ENCODE measurements around the gene PID1. TPM values are rescaled to one million over a fixed set of nuclear protein-coding genes. Genes with fewer than 3 reads are reported as not detected.

Gene PID1
- total RNA-seq, 1 donor from 2014 or later: not detected

DNA sequence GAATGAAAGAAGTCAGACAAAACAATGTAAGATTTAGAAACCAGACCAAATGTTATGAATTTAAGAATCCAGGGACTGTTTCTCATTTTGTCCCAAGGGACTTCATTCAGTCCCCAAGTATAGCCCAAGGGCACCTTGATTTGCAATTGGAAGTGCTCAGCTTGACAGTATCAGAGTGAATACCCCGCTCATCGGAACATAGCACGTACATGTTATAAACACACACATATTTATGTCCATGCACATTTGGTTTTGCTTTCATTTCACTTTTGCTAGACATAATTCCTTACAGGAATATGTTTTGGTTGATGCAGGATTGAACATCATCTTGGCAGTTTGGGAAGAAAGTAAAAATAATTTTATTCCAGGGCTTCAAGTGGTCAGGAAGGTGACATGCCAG lies 100.2 kb downstream of the PID1 start:
- no peak overlapping the region for H3K27ac Mint-ChIP-seq
- intact Hi-C loops (cut with micrococcal nuclease): no loop called here
- no peaks in the 10 kb centered on the region for H3K9me3 Mint-ChIP-seq
- H3K4me3 Mint-ChIP-seq (ENCODE audit: low read depth): no peak overlapping the region
- H3K36me3 Mint-ChIP-seq (ENCODE audit: low read depth): no peaks in the 10 kb centered on the region
- H3K27me3 Mint-ChIP-seq (ENCODE audit: low read depth): no peaks in the 10 kb centered on the region
- DNase-seq (ENCODE audit: low spot score): no peak
- no peaks in the 10 kb centered on the region for H3K4me1 Mint-ChIP-seq (ENCODE audit: low read depth)

- Mint-ChIP-seq H3K36me3 (ENCODE audit: low read depth) (no peaks in the 10 kb centered on the region), H3K4me1 (ENCODE audit: low read depth) (no peaks in the 10 kb centered on the region), H3K9me3 (no peaks in the 10 kb centered on the region), H3K4me3 (ENCODE audit: low read depth) (no peak overlapping the region), H3K27me3 (ENCODE audit: low read depth) (no peaks in the 10 kb centered on the region), H3K27ac (no peak overlapping the region)
- no peak for DNase-seq (ENCODE audit: low spot score)
- intact Hi-C loops (cut with micrococcal nuclease): no loop called here
These were observed 100.9 kb downstream of the PID1 start for GRCh38 chr2:229170171-229170570.

- no peaks in the 10 kb centered on the region for H3K9me3 Mint-ChIP-seq
- no peaks in the 10 kb centered on the region for H3K36me3 Mint-ChIP-seq (ENCODE audit: low read depth)
- H3K27me3 Mint-ChIP-seq (ENCODE audit: low read depth): no peaks in the 10 kb centered on the region
These were observed 101.3 kb downstream of the PID1 start for GRCh38 chr2:229169751-229170150.

DNA sequence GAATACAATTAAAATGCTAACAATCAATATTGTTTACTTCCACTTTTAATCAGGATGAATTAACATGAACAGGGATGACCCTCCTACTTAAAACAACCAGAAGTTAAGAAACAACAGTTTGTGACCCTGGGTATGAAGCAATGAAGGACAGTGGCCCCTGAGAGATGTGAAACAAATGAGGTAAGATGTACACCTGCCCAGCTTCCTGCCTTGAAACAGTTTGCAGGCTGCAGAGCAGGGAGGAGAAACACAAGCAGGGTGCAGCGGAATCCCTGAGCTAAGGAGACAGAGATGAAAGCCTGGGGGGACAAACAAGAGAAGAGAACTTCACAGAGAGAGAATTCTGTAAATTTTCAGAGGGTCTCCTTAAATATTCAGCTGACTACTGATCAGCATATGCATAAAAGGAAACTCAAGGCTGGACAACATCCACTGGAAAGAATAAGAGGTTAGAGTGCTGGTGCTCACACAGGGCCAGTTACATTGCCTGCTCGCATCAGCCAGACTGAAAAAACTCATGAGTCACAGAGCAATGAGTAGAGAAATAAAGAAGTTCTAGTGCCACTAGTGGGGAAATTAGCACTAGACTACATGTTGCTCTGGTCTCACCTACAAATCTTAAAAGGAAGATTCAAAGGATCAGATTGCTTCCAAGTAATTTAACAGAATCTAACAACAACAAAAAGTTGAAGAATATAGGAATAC lies 106.4 kb downstream of the PID1 start:
- H3K27me3 Mint-ChIP-seq (ENCODE audit: low read depth): no peaks in the 10 kb centered on the region
- H3K4me3 Mint-ChIP-seq (ENCODE audit: low read depth): no peak overlapping the region
- H3K27ac Mint-ChIP-seq: no peak overlapping the region
- no peak for DNase-seq (ENCODE audit: low spot score)
- H3K4me1 Mint-ChIP-seq (ENCODE audit: low read depth): no peaks in the 10 kb centered on the region
- no peaks in the 10 kb centered on the region for H3K36me3 Mint-ChIP-seq (ENCODE audit: low read depth)
- intact Hi-C loops (cut with micrococcal nuclease): no loop called here
- no peaks in the 10 kb centered on the region for H3K9me3 Mint-ChIP-seq

More at GRCh38 chr2:229169751-229170150, 101.3 kb downstream of the PID1 start:
- Mint-ChIP-seq H3K4me3 (ENCODE audit: low read depth) (no peak overlapping the region), H3K27ac (no peak overlapping the region), H3K4me1 (ENCODE audit: low read depth) (no peaks in the 10 kb centered on the region)
- no peak for DNase-seq (ENCODE audit: low spot score)
- intact Hi-C loops (cut with micrococcal nuclease): no loop called here

GRCh38 chr2:229163893-229164292 lies 107.2 kb downstream of the PID1 start:
- Mint-ChIP-seq H3K4me3 (ENCODE audit: low read depth) (no peak overlapping the region), H3K9me3 (no peaks in the 10 kb centered on the region), H3K4me1 (ENCODE audit: low read depth) (no peaks in the 10 kb centered on the region), H3K27me3 (ENCODE audit: low read depth) (no peaks in the 10 kb centered on the region), H3K36me3 (ENCODE audit: low read depth) (no peaks in the 10 kb centered on the region), H3K27ac (no peak overlapping the region)
- no peak for DNase-seq (ENCODE audit: low spot score)
- intact Hi-C loops (cut with micrococcal nuclease): no loop called here

- no peak for DNase-seq (ENCODE audit: low spot score)
- Mint-ChIP-seq H3K27ac (no peak overlapping the region), H3K27me3 (ENCODE audit: low read depth) (no peaks in the 10 kb centered on the region), H3K4me1 (ENCODE audit: low read depth) (no peaks in the 10 kb centered on the region), H3K36me3 (ENCODE audit: low read depth) (no peaks in the 10 kb centered on the region), H3K9me3 (no peaks in the 10 kb centered on the region), H3K4me3 (ENCODE audit: low read depth) (no peak overlapping the region)
- intact Hi-C loops (cut with micrococcal nuclease): no loop called here
These were observed 109.1 kb downstream of the PID1 start for GRCh38 chr2:229162015-229162414.

DNA sequence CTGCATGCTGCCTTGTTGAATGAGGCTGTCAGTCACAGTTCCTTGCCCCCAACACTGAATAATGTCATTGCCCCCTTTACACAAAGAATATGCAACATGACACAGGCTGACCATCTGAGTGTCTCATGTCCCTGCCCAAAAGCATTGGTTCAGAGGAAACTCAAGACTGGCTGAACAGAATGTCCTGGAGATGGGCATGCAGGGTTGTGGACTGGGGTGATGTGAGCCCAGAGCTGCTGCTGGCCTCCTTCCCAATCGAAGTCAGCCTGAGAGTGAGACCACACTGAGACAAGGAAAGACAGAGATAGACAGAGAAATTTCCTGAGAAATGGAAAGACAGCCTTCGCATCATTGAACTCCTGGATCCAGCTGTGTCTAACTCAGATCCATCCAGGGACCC lies 110.1 kb downstream of the PID1 start:
- H3K36me3 Mint-ChIP-seq (ENCODE audit: low read depth): no peaks in the 10 kb centered on the region
- H3K9me3 Mint-ChIP-seq: no peaks in the 10 kb centered on the region
- DNase-seq (ENCODE audit: low spot score): no peak
- no peaks in the 10 kb centered on the region for H3K4me1 Mint-ChIP-seq (ENCODE audit: low read depth)
- no peak overlapping the region for H3K4me3 Mint-ChIP-seq (ENCODE audit: low read depth)
- no peaks in the 10 kb centered on the region for H3K27me3 Mint-ChIP-seq (ENCODE audit: low read depth)
- no peak overlapping the region for H3K27ac Mint-ChIP-seq
- intact Hi-C loops (cut with micrococcal nuclease): no loop called here

- H3K4me3 Mint-ChIP-seq (ENCODE audit: low read depth): no peak overlapping the region
These were observed 110.9 kb downstream of the PID1 start for GRCh38 chr2:229160180-229160579.

DNA sequence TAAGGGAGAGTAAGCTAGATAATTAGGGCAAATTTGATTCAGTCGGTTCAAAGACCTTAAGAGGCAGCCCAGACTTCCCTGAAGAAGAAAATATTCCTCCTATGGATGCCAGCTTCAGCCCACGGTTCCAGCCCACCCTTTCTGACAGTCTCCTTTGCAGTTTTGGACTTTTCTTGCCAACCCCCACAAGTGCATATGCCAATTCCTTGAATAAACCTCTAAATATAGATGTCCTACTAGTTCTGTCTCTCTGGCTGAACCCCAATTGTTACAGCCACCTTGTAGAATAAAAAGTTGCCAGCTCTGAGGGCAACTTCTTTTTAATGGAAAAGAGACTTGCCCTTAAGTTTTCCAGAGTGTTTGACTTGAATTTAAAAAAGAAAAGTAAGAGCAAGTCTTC lies 111.7 kb downstream of the PID1 start:
- DNase-seq (ENCODE audit: low spot score): no peak
- Mint-ChIP-seq H3K36me3 (ENCODE audit: low read depth) (no peaks in the 10 kb centered on the region), H3K27me3 (ENCODE audit: low read depth) (no peaks in the 10 kb centered on the region), H3K4me1 (ENCODE audit: low read depth) (no peaks in the 10 kb centered on the region), H3K9me3 (no peaks in the 10 kb centered on the region), H3K27ac (no peak overlapping the region), H3K4me3 (ENCODE audit: low read depth) (no peak overlapping the region)
- intact Hi-C loops (cut with micrococcal nuclease): no loop called here

More at GRCh38 chr2:229160180-229160579, 110.9 kb downstream of the PID1 start:
- intact Hi-C loops (cut with micrococcal nuclease): no loop called here
- no peaks in the 10 kb centered on the region for H3K27me3 Mint-ChIP-seq (ENCODE audit: low read depth)
- no peak for DNase-seq (ENCODE audit: low spot score)
- no peaks in the 10 kb centered on the region for H3K36me3 Mint-ChIP-seq (ENCODE audit: low read depth)
- H3K4me1 Mint-ChIP-seq (ENCODE audit: low read depth): no peaks in the 10 kb centered on the region
- no peaks in the 10 kb centered on the region for H3K9me3 Mint-ChIP-seq
- H3K27ac Mint-ChIP-seq: no peak overlapping the region

GRCh38 chr2:229154381-229154780 lies 116.7 kb downstream of the PID1 start:
- Mint-ChIP-seq H3K4me1 (ENCODE audit: low read depth) (no peaks in the 10 kb centered on the region), H3K9me3 (peaks cover 10% of the 10 kb centered on the region), H3K36me3 (ENCODE audit: low read depth) (no peaks in the 10 kb centered on the region), H3K27me3 (ENCODE audit: low read depth) (no peaks in the 10 kb centered on the region), H3K27ac (no peak overlapping the region), H3K4me3 (ENCODE audit: low read depth) (no peak overlapping the region)
- intact Hi-C loops (cut with micrococcal nuclease): no loop called here
- no peak for DNase-seq (ENCODE audit: low spot score)

- H3K4me3 Mint-ChIP-seq (ENCODE audit: low read depth): no peak overlapping the region
These were observed 117.1 kb downstream of the PID1 start for GRCh38 chr2:229153951-229154350.

GRCh38 chr2:229153267-229153666 lies 117.8 kb downstream of the PID1 start:
- Mint-ChIP-seq H3K27ac (no peak overlapping the region), H3K9me3 (peaks cover 10% of the 10 kb centered on the region), H3K4me3 (ENCODE audit: low read depth) (no peak overlapping the region), H3K36me3 (ENCODE audit: low read depth) (no peaks in the 10 kb centered on the region), H3K4me1 (ENCODE audit: low read depth) (no peaks in the 10 kb centered on the region), H3K27me3 (ENCODE audit: low read depth) (no peaks in the 10 kb centered on the region)
- DNase-seq (ENCODE audit: low spot score): no peak
- intact Hi-C loops (cut with micrococcal nuclease): no loop called here

More at GRCh38 chr2:229153951-229154350, 117.1 kb downstream of the PID1 start:
- H3K36me3 Mint-ChIP-seq (ENCODE audit: low read depth): no peaks in the 10 kb centered on the region
- H3K27me3 Mint-ChIP-seq (ENCODE audit: low read depth): no peaks in the 10 kb centered on the region
- no peak for DNase-seq (ENCODE audit: low spot score)
- intact Hi-C loops (cut with micrococcal nuclease): no loop called here
- peaks cover 10% of the 10 kb centered on the region for H3K9me3 Mint-ChIP-seq
- H3K27ac Mint-ChIP-seq: no peak overlapping the region
- no peaks in the 10 kb centered on the region for H3K4me1 Mint-ChIP-seq (ENCODE audit: low read depth)

GRCh38 chr2:229152674-229153073 lies 118.4 kb downstream of the PID1 start:
- no peaks in the 10 kb centered on the region for H3K36me3 Mint-ChIP-seq (ENCODE audit: low read depth)
- H3K27ac Mint-ChIP-seq: no peak overlapping the region
- DNase-seq (ENCODE audit: low spot score): no peak
- H3K9me3 Mint-ChIP-seq: peaks cover 10% of the 10 kb centered on the region
- no peak overlapping the region for H3K4me3 Mint-ChIP-seq (ENCODE audit: low read depth)
- no peaks in the 10 kb centered on the region for H3K27me3 Mint-ChIP-seq (ENCODE audit: low read depth)
- no peaks in the 10 kb centered on the region for H3K4me1 Mint-ChIP-seq (ENCODE audit: low read depth)
- intact Hi-C loops (cut with micrococcal nuclease): no loop called here

DNA sequence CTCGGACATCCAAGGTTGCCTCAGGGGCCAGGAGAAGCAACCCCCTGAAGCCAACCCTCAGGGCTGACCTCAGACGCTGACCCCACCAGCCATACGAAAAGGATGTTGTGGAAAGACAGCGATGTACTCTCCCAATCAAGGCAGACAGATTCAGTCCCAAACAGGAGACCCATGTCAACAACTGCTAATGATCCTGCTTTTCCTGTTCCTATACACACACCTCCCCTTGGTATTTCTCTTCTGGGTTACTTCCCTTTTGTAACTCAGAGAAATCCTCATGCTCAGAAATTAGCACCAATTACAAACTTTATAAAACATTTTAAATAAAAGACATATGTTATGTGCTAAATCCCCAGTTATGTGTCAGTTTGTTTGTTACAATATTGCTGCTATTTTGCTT lies 120.8 kb downstream of the PID1 start:
- H3K27me3 Mint-ChIP-seq (ENCODE audit: low read depth): no peaks in the 10 kb centered on the region
- no peak overlapping the region for H3K4me3 Mint-ChIP-seq (ENCODE audit: low read depth)
- no peak overlapping the region for H3K27ac Mint-ChIP-seq
- DNase-seq (ENCODE audit: low spot score): no peak
- H3K9me3 Mint-ChIP-seq: peaks cover 10% of the 10 kb centered on the region
- no peaks in the 10 kb centered on the region for H3K4me1 Mint-ChIP-seq (ENCODE audit: low read depth)
- H3K36me3 Mint-ChIP-seq (ENCODE audit: low read depth): no peaks in the 10 kb centered on the region
- intact Hi-C loops (cut with micrococcal nuclease): no loop called here
